K562 (cell line): Measurements from ENCODE around the gene LETM1. TPM values are rescaled to one million over a fixed set of nuclear protein-coding genes. Genes with fewer than 3 reads are reported as not detected.

Experiments
- ATAC-seq: fragments of 200-7000 bp; cut with Tn5 transposase; 3 replicates; pipeline ENCODE4 v1.9.1; 2020; ENCODE audit warnings: moderate library complexity
- BruUV-seq: library from RNA; stranded (reverse); fragments of 400-500 nt; replicated peaks from 2 replicates; lab custom pipeline; 2021; lab: Mats Ljungman, UMichigan
- CTCF ChIA-PET: fragments of 300-600 bp; formaldehyde crosslinking; extraction: SDS; loops from one replicate; lab custom pipeline; 2021; ENCODE audit warnings: low intra/inter-chr PET ratio; lab: Yijun Ruan, JAX
- POLR2A ChIA-PET: fragments of 300-600, 350-650 bp; sonication (Branson Sonifier 250); formaldehyde crosslinking; extraction: SDS; loops from one replicate; lab custom pipeline; 2021; ENCODE audit warnings: antibody characterized with exemption, inconsistent platforms; lab: Yijun Ruan, JAX
- DNase-seq, 4 experiments: peaks; one replicate each; pipeline versions ENCODE4 v3.0.0 to v3.0.0-alpha.2; 2011 to 2018; ENCODE audit warnings: low spot score in 3 of 4, mixed read lengths in 3 of 4; ENCODE audit errors: extremely low read depth in 1 of 4
- FAIRE-seq: peaks from 2 replicates; lab custom pipeline; 2011; peaks lifted over from hg19 to GRCh38; lab: Jason Lieb, UNC
- H2AFZ ChIP-seq: 2 replicates; pipeline ENCODE4 v1.6.0; 2011; ENCODE audit warnings: low read depth, low read length, control low read depth, inconsistent platforms
- H3K27ac ChIP-seq: fragments of 200-600 bp; 3 replicates; pipeline ENCODE4 v1.8.0; 2011; ENCODE audit warnings: low read depth, mild to moderate bottlenecking, control low read depth, inconsistent platforms, low read length, moderate library complexity, mixed read lengths; ENCODE audit errors: extremely low read depth
- H3K27me3 ChIP-seq, 2 experiments: fragments of 300-600 bp in 1 of 2; 2 replicates in 1 of 2; 3 replicates in 1 of 2; pipeline versions ENCODE4 v1.6.0 to v1.8.0; 2011; ENCODE audit warnings: inconsistent platforms in 2 of 2, low read length in 2 of 2, mild to moderate bottlenecking in 1 of 2, mixed read lengths in 1 of 2, moderate library complexity in 1 of 2; ENCODE audit not compliant: control insufficient read depth in 2 of 2, insufficient read depth in 2 of 2
- H3K36me3 ChIP-seq: fragments of 300-600 bp; 3 replicates; pipeline ENCODE4 v1.8.0; 2011; ENCODE audit warnings: mild to moderate bottlenecking, low read length, inconsistent platforms; ENCODE audit not compliant: control insufficient read depth, insufficient read depth
- H3K4me1 ChIP-seq, 2 experiments: fragments of 200-600 bp in 1 of 2; replicated peaks in 1 of 2; 2 replicates in 1 of 2; 3 replicates in 1 of 2; pipeline versions ENCODE4 v1.5.1 to v1.8.0; 2011; ENCODE audit warnings: inconsistent platforms in 2 of 2, low read length in 2 of 2, mild to moderate bottlenecking in 1 of 2, mixed read lengths in 1 of 2, moderate library complexity in 1 of 2; ENCODE audit not compliant: control insufficient read depth in 2 of 2, insufficient read depth in 2 of 2
- H3K4me2 ChIP-seq: 2 replicates; pipeline ENCODE4 v1.6.1; 2011; ENCODE audit warnings: low read length, control low read depth, inconsistent platforms, mixed read lengths; ENCODE audit not compliant: insufficient read depth
- H3K4me3 ChIP-seq: fragments of 200-600 bp; sonication (generic), shearing (Covaris generic); 2 replicates; pipeline ENCODE4 v1.5.1; 2016; ENCODE audit warnings: control low read depth, inconsistent platforms
- H3K79me2 ChIP-seq: fragments of 200-600 bp; 3 replicates; pipeline ENCODE4 v1.8.0; 2011; ENCODE audit warnings: low read length, inconsistent platforms; ENCODE audit not compliant: control insufficient read depth, insufficient read depth
- H3K9ac ChIP-seq, 2 experiments: 2 replicates each; pipeline versions ENCODE4 v1.6.0 to v1.6.1; 2011; ENCODE audit warnings: low read depth in 2 of 2, low read length in 2 of 2, control low read depth in 1 of 2, inconsistent platforms in 1 of 2, mild to moderate bottlenecking in 1 of 2, mixed read lengths in 1 of 2; ENCODE audit not compliant: insufficient read depth in 1 of 2
- H3K9me1 ChIP-seq: one replicate; pipeline ENCODE4 v1.6.0; 2011; ENCODE audit warnings: inconsistent platforms, mild to moderate bottlenecking, low read length, moderate library complexity; ENCODE audit not compliant: control insufficient read depth, insufficient read depth
- H3K9me3 ChIP-seq: replicated peaks from 2 replicates; pipeline ENCODE4 v1.5.1; 2011; ENCODE audit warnings: low read depth, low read length, inconsistent platforms; ENCODE audit not compliant: control insufficient read depth, insufficient read depth
- H4K20me1 ChIP-seq: replicated peaks from 2 replicates; pipeline ENCODE4 v1.6.1; 2011; ENCODE audit warnings: low read length, inconsistent platforms, mixed read lengths; ENCODE audit not compliant: control insufficient read depth, insufficient read depth
- BACH1 ChIP-seq: fragments of 200-800 bp; sonication (Bioruptor generic); IDR thresholded peaks from 2 replicates; pipeline ENCODE4 v1.6.1; 2016; ENCODE audit warnings: missing genetic modification characterization, missing compliant biosample characterization
- ESRRA ChIP-seq: fragments of 450-650 bp; IDR thresholded peaks from 2 replicates; pipeline ENCODE4 v1.6.1; 2014; ENCODE audit warnings: low read depth, mild to moderate bottlenecking, moderate library complexity, borderline replicate concordance
- POLR2G ChIP-seq: fragments of 200-400 bp; formaldehyde crosslinking; IDR thresholded peaks from 2 replicates; pipeline ENCODE4 v1.6.1; 2017; ENCODE audit warnings: low read depth, mild to moderate bottlenecking, antibody characterized with exemption, low read length, moderate library complexity
- RBM22 ChIP-seq: fragments of 200-400 bp; formaldehyde crosslinking; IDR thresholded peaks from 2 replicates; pipeline ENCODE4 v1.6.1; 2018; ENCODE audit warnings: low read length, low read depth; ENCODE audit not compliant: poor library complexity, severe bottlenecking
- SIN3B ChIP-seq: fragments of 450-650 bp; IDR thresholded peaks from 2 replicates; pipeline ENCODE4 v1.6.1; 2017; ENCODE audit warnings: low read depth, mild to moderate bottlenecking, moderate library complexity
- WGBS: fragments of 100-300 bp; shearing (Covaris generic); methylation state at CpG from one replicate; pipeline ENCODE4 v1.1.6; 2016; ENCODE audit warnings: low coverage, mixed read lengths; ENCODE audit not compliant: insufficient coverage; ENCODE audit errors: missing lambda C conversion rate; 5-methylcytosine and 5-hydroxymethylcytosine counted together
- in situ Hi-C: fragments of 300-500 bp; cut with MboI; formaldehyde crosslinking; loops from 4 replicates; pipeline ENCODE4 v1.15.0; 2018; ENCODE audit warnings: inconsistent platforms, mixed read lengths
- intact Hi-C: fragments of 100-400 bp; cut with micrococcal nuclease; formaldehyde crosslinking; loops from 2 replicates; pipeline ENCODE4 v1.14.2; 2022
- polyA plus RNA-seq, 8 experiments: library from polyadenylated mRNA; depleted of rRNA in 4 of 8; stranded (reverse) in 5 of 8; unstranded in 3 of 8; fragments of >200 nt; fragmentation: Nextera tagmentation in 2 of 8; fragmentation: Illumina TruSeq in 1 of 8; extraction: Ambion mirVana in 2 of 8; extraction: Trizol in 1 of 8; gene quantifications; 2 replicates each; pipeline versions ENCODE4 v1.2.1 to v1.2.3, GENCODE V29; 2011 to 2014; ENCODE audit warnings: inconsistent platforms in 1 of 8, missing spikeins in 1 of 8
- total RNA-seq, 7 experiments: library from RNA; depleted of rRNA in 6 of 7; stranded (reverse); fragments of >200 nt in 6 of 7; fragmentation: Illumina TruSeq in 2 of 7; extraction: Trizol in 2 of 7; gene quantifications; 2 replicates each; pipeline versions ENCODE4 v1.2.1 to v1.2.3, GENCODE V29; 2011 to 2021; ENCODE audit warnings: low replicate concordance in 1 of 7
- TF ChIP-seq, protein P1 (sequence below), 3 experiments: IDR thresholded peaks in 2 of 3; conservative IDR thresholded peaks in 1 of 3; 2 replicates each; pipeline ENCODE4 v1.5.1; 2011 to 2012; ENCODE audit warnings: low read length in 3 of 3, mild to moderate bottlenecking in 3 of 3, control low read depth in 2 of 3, improper control_type of control experiment in 1 of 3, inconsistent platforms in 1 of 3, low read depth in 1 of 3, mixed read lengths in 1 of 3, moderate library complexity in 1 of 3; ENCODE audit not compliant: insufficient read depth in 2 of 3
- TF ChIP-seq, protein P2 (sequence below): sonication (generic); formaldehyde crosslinking; IDR thresholded peaks from 2 replicates; pipeline ENCODE4 v1.8.1; 2023; ENCODE audit warnings: mild to moderate bottlenecking, missing genetic modification reagents

LETM1 gene
- total and polyA plus RNA-seq, 9 of the 15 experiments (the other 6 are each of a cell fraction or from before 2014, with no cell fraction given) = 3.9 to 109 (median 35.0) TPM

DNA sequence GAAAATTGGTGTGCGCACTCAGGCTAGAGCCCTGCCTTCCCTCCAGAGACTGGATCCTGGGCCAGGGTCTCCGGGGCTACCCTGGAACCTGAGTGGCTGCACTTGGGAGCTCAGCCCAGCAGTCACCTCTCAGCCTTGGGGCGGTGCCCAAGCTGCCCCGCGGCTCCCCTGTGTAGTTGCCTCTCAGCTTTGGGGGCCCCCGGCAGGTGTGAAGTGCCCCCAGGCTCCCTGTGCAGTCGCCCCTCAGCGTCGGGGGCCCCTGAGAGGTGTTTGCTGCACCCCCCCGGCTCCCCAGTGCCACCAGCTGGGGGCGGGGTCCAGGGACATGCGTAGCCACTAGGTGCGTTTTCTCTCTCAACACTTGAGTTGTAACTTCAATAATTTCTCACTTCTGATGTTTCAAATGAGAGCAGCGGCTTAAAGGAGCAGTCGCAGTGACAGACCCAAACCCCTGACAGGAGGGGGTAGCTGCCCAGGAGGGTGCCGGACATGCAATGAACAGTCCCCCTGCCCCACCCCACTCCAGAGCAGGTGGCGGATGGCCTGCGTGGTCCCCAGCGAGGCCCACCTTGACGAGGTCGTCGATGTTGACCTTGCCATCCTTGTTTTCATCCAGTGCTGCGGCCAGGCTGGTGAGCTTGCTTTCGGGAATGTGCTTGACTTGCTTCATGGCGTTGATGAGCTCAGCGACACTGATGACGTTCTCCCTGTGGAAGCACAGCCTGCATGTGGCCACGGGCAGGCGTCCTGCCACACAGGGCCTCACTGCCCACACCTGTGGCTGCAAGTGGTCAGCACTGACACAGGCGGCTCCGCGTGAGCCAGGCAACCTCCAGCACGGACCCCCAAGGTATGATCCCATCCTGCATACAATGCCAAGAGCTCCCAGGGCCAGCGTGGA is 40.6 kb downstream of the LETM1 start:
- H3K27ac ChIP-seq = no peak overlapping the region
- TF ChIP-seq, protein P1, sequence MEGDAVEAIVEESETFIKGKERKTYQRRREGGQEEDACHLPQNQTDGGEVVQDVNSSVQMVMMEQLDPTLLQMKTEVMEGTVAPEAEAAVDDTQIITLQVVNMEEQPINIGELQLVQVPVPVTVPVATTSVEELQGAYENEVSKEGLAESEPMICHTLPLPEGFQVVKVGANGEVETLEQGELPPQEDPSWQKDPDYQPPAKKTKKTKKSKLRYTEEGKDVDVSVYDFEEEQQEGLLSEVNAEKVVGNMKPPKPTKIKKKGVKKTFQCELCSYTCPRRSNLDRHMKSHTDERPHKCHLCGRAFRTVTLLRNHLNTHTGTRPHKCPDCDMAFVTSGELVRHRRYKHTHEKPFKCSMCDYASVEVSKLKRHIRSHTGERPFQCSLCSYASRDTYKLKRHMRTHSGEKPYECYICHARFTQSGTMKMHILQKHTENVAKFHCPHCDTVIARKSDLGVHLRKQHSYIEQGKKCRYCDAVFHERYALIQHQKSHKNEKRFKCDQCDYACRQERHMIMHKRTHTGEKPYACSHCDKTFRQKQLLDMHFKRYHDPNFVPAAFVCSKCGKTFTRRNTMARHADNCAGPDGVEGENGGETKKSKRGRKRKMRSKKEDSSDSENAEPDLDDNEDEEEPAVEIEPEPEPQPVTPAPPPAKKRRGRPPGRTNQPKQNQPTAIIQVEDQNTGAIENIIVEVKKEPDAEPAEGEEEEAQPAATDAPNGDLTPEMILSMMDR (IDR thresholded peaks at IDR 0.05 in 2 of 3, conservative IDR thresholded peaks at IDR 0.05 in 1 of 3; ENCODE audit: insufficient read depth in 2 of 3, low read depth in 1 of 3, low read length in 3 of 3) = peak in 1 of 3 experiments; percentile 56; a peak in 3 of 6 replicates
- no peak for TF ChIP-seq ESRRA
- TF ChIP-seq, protein P2, sequence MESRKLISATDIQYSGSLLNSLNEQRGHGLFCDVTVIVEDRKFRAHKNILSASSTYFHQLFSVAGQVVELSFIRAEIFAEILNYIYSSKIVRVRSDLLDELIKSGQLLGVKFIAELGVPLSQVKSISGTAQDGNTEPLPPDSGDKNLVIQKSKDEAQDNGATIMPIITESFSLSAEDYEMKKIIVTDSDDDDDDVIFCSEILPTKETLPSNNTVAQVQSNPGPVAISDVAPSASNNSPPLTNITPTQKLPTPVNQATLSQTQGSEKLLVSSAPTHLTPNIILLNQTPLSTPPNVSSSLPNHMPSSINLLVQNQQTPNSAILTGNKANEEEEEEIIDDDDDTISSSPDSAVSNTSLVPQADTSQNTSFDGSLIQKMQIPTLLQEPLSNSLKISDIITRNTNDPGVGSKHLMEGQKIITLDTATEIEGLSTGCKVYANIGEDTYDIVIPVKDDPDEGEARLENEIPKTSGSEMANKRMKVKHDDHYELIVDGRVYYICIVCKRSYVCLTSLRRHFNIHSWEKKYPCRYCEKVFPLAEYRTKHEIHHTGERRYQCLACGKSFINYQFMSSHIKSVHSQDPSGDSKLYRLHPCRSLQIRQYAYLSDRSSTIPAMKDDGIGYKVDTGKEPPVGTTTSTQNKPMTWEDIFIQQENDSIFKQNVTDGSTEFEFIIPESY (CRISPR knock-in tag) = peak; percentile 91
- peak; percentile 38 for TF ChIP-seq RBM22
- TF ChIP-seq POLR2G = peak; percentile 39; the same call in 1 of the 2 replicates
- TF ChIP-seq BACH1 = no peak
- no peak for TF ChIP-seq SIN3B
- 93% methylated on average over 31 of the region's 34 CpGs for WGBS
- CTCF ChIA-PET = no interaction called here
- no peak overlapping the region for H3K4me2 ChIP-seq
- no peaks in the 10 kb centered on the region for H3K9me1 ChIP-seq
- H3K4me3 ChIP-seq = no peak overlapping the region
- POLR2A ChIA-PET = interaction anchor here (0.6 to 1.7 kb wide), 4 partner anchors 41 to 94 kb away, joined by 3 to 7 read pairs (median 3); partner anchors contain the start of genes TACC3 and TMEM129
- H3K79me2 ChIP-seq = no peaks in the 10 kb centered on the region
- BruUV-seq = no TSS peak
- intact Hi-C loops = no loop called here
- no peak for ATAC-seq
- H4K20me1 ChIP-seq = no peaks in the 10 kb centered on the region; the same call in 1 of the 2 replicates
- in situ Hi-C loops = loop anchor here (5.0 kb wide), 1 partner anchor 87 kb away; no protein-coding TSS in a partner anchor
- peaks cover 79% of the 10 kb centered on the region; the same call in 2 of the 3 replicates for H3K36me3 ChIP-seq
- FAIRE-seq = no peak
- H3K9ac ChIP-seq = no peak overlapping the region
- no peaks in the 10 kb centered on the region for H3K27me3 ChIP-seq
- H3K4me1 ChIP-seq = peaks cover 0 to 16% of the 10 kb centered on the region in 2 experiments; a peak in 2 of 5 replicates
- no peaks in the 10 kb centered on the region for H3K9me3 ChIP-seq
- no peak for DNase-seq
- no peak overlapping the region for H2AFZ ChIP-seq
